ENCODE measurements around the gene ANKRD44.

The ANKRD44 gene

DNA sequence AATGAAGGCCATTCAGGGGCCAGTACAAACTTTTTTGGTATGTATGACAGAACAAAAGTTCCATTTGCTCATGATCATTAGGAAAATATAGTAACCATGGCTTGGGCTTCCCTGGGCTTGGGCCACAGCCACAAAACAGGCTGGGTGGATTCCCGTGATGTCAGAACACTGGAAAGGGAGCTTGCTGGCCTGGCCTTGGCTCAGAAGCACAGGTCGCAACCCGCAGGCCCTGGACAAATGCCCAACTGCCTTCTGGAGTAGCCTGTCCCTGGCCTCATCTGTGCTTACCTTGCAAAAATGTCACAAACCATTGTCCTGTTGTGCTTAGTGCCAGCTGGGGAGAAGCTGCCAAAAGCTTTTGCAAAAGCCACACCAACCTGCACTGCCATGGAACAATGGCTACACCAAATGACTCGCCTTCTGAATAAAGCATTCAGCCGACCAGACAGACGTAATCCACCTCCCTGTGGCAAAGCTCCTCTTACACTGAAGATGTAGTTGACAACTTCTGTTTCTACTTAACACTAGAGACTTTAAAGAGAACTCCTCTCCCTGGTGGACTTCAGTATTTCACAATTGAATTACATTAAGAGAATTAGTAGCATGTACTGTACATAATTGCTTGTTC lies 125.5 kb downstream of the ANKRD44 start:
- H3K9ac ChIP-seq (ENCODE audit: low read depth, low read length, poor library complexity, severe bottlenecking), result no peak overlapping the region
- no peaks in the 10 kb centered on the region for H4K20me1 ChIP-seq (ENCODE audit: insufficient read depth, low read length, poor library complexity, severe bottlenecking)
- no peak overlapping the region for H2AFZ ChIP-seq (ENCODE audit: low read length)
- no peak overlapping the region for H3K4me2 ChIP-seq (ENCODE audit: low read depth, low read length, poor library complexity, severe bottlenecking)
- peaks cover 26% of the 10 kb centered on the region for H3K79me2 ChIP-seq (ENCODE audit: insufficient read depth, low read length)
- no peaks in the 10 kb centered on the region for H3F3A ChIP-seq (ENCODE audit: low read depth)
- no peak overlapping the region for H3K4me3 ChIP-seq (ENCODE audit: low read length, poor library complexity, severe bottlenecking)
- H3K4me1 ChIP-seq (ENCODE audit: insufficient read depth, low read length, poor library complexity, severe bottlenecking), result no peaks in the 10 kb centered on the region
- peaks cover 21% of the 10 kb centered on the region; the same call in 1 of the 2 replicates for H3K36me3 ChIP-seq (ENCODE audit: insufficient read depth, low read length)
- H3K9me3 ChIP-seq (ENCODE audit: insufficient read depth, low read depth, low read length), result no peaks in the 10 kb centered on the region
- no peak for TF ChIP-seq EZH2phosphoT487 (IDR thresholded peaks at IDR 0.05; ENCODE audit: borderline replicate concordance)
- TF ChIP-seq, protein P1, sequence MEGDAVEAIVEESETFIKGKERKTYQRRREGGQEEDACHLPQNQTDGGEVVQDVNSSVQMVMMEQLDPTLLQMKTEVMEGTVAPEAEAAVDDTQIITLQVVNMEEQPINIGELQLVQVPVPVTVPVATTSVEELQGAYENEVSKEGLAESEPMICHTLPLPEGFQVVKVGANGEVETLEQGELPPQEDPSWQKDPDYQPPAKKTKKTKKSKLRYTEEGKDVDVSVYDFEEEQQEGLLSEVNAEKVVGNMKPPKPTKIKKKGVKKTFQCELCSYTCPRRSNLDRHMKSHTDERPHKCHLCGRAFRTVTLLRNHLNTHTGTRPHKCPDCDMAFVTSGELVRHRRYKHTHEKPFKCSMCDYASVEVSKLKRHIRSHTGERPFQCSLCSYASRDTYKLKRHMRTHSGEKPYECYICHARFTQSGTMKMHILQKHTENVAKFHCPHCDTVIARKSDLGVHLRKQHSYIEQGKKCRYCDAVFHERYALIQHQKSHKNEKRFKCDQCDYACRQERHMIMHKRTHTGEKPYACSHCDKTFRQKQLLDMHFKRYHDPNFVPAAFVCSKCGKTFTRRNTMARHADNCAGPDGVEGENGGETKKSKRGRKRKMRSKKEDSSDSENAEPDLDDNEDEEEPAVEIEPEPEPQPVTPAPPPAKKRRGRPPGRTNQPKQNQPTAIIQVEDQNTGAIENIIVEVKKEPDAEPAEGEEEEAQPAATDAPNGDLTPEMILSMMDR (conservative IDR thresholded peaks at IDR 0.05; ENCODE audit: low read length), result no peak
- no peaks in the 10 kb centered on the region for H3K9me2 ChIP-seq (replicated peaks; ENCODE audit: low read depth, low read length)
- no peaks in the 10 kb centered on the region for H3K27me3 ChIP-seq (ENCODE audit: insufficient read depth, low read length, poor library complexity, severe bottlenecking)

DNA sequence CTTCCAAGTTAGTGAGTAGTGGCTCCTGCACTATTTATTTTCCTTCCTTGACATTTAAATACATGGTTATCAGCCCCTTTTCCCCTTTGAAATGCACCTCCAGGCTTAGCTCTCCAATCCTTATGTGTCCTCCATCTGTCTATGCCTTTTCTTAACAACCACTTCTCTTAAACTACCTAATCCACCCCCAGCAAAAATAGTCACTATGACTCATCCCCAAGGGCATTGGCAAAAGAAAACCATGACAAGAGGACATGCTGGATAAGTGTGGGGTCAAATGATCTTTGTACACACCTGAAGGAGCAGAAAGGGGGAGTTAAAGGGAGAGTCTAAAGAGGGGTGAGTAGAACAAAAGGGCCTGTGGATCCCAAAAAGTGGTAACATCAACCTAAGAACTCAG lies 127.2 kb downstream of the ANKRD44 start:
- Histone ChIP-seq H3K9me3 (ENCODE audit: insufficient read depth, low read depth, low read length) (no peaks in the 10 kb centered on the region), H3K9ac (ENCODE audit: low read depth, low read length, poor library complexity, severe bottlenecking) (no peak overlapping the region), H3K27me3 (ENCODE audit: insufficient read depth, low read length, poor library complexity, severe bottlenecking) (no peaks in the 10 kb centered on the region), H3K4me2 (ENCODE audit: low read depth, low read length, poor library complexity, severe bottlenecking) (no peak overlapping the region), H3K9me2 (replicated peaks; ENCODE audit: low read depth, low read length) (no peaks in the 10 kb centered on the region), H4K20me1 (ENCODE audit: insufficient read depth, low read length, poor library complexity, severe bottlenecking) (no peaks in the 10 kb centered on the region), H2AFZ (ENCODE audit: low read length) (no peak overlapping the region), H3F3A (ENCODE audit: low read depth) (no peaks in the 10 kb centered on the region), H3K79me2 (ENCODE audit: insufficient read depth, low read length) (peaks cover 9% of the 10 kb centered on the region), H3K4me1 (ENCODE audit: insufficient read depth, low read length, poor library complexity, severe bottlenecking) (no peaks in the 10 kb centered on the region), H3K36me3 (ENCODE audit: insufficient read depth, low read length) (peaks cover 21% of the 10 kb centered on the region; the same call in 1 of the 2 replicates), H3K4me3 (ENCODE audit: low read length, poor library complexity, severe bottlenecking) (no peak overlapping the region)
- no peak for TF ChIP-seq EZH2phosphoT487 (IDR thresholded peaks at IDR 0.05; ENCODE audit: borderline replicate concordance)
- TF ChIP-seq, protein P1 (conservative IDR thresholded peaks at IDR 0.05; ENCODE audit: low read length), result no peak

DNA sequence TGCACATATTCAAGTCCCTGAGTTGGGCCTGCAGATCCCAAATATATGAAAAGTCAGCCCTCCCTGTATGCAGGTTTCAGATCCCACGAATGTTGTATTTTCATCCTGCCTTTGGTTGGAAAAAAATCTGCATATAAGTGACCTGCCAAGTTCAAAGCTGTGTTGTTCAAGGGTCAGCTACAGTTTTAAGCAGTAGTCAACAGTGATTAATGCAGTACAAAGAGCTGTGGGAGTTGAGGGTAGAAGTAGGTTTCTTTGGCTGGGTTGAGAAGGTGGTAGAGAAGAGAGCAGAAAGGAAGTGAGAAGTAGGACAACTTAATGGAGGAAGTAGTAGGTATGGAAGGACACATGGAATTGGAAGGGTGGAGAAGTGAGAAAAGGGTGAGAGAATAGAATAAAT lies 127.9 kb downstream of the ANKRD44 start:
- H4K20me1 ChIP-seq (ENCODE audit: insufficient read depth, low read length, poor library complexity, severe bottlenecking), result no peaks in the 10 kb centered on the region
- H3K4me2 ChIP-seq (ENCODE audit: low read depth, low read length, poor library complexity, severe bottlenecking), result no peak overlapping the region
- peaks cover 21% of the 10 kb centered on the region; the same call in 1 of the 2 replicates for H3K36me3 ChIP-seq (ENCODE audit: insufficient read depth, low read length)
- H3K4me3 ChIP-seq (ENCODE audit: low read length, poor library complexity, severe bottlenecking), result no peak overlapping the region
- peaks cover 2% of the 10 kb centered on the region; the same call in 1 of the 2 replicates for H3K79me2 ChIP-seq (ENCODE audit: insufficient read depth, low read length)
- H2AFZ ChIP-seq (ENCODE audit: low read length), result no peak overlapping the region
- no peaks in the 10 kb centered on the region for H3K4me1 ChIP-seq (ENCODE audit: insufficient read depth, low read length, poor library complexity, severe bottlenecking)
- no peaks in the 10 kb centered on the region for H3K9me3 ChIP-seq (ENCODE audit: insufficient read depth, low read depth, low read length)
- H3K27me3 ChIP-seq (ENCODE audit: insufficient read depth, low read length, poor library complexity, severe bottlenecking), result no peaks in the 10 kb centered on the region
- TF ChIP-seq, protein P1 (conservative IDR thresholded peaks at IDR 0.05; ENCODE audit: low read length), result no peak
- TF ChIP-seq EZH2phosphoT487 (IDR thresholded peaks at IDR 0.05; ENCODE audit: borderline replicate concordance), result no peak
- H3K9me2 ChIP-seq (replicated peaks; ENCODE audit: low read depth, low read length), result no peaks in the 10 kb centered on the region
- no peak overlapping the region for H3K9ac ChIP-seq (ENCODE audit: low read depth, low read length, poor library complexity, severe bottlenecking)
- H3F3A ChIP-seq (ENCODE audit: low read depth), result no peaks in the 10 kb centered on the region
